ENCODE results near the gene NLRX1. TPM values are rescaled to one million over a fixed set of nuclear protein-coding genes. Genes with fewer than 3 reads are reported as not detected.

NLRX1 gene
- total RNA-seq, 2 donors from 2014 or later, result 21.8 to 29.6 TPM

- Histone ChIP-seq H3K4me1 (ENCODE audit: control insufficient read depth, insufficient read depth, low read length) (no peaks in the 10 kb centered on the region), H3K9me3 (ENCODE audit: control insufficient read depth, low read length) (no peaks in the 10 kb centered on the region), H3K27ac (ENCODE audit: low read depth, low read length) (no peak overlapping the region), H3K36me3 (ENCODE audit: control insufficient read depth, insufficient read depth, low read length) (no peaks in the 10 kb centered on the region), H3K4me3 (ENCODE audit: low read length) (no peak overlapping the region), H3K9ac (ENCODE audit: extremely low read depth, low read length, poor library complexity, severe bottlenecking) (no peak overlapping the region), H3K27me3 (ENCODE audit: control insufficient read depth, insufficient read depth, low read length, poor library complexity, severe bottlenecking) (no peaks in the 10 kb centered on the region)
- TF ChIP-seq, protein P1, sequence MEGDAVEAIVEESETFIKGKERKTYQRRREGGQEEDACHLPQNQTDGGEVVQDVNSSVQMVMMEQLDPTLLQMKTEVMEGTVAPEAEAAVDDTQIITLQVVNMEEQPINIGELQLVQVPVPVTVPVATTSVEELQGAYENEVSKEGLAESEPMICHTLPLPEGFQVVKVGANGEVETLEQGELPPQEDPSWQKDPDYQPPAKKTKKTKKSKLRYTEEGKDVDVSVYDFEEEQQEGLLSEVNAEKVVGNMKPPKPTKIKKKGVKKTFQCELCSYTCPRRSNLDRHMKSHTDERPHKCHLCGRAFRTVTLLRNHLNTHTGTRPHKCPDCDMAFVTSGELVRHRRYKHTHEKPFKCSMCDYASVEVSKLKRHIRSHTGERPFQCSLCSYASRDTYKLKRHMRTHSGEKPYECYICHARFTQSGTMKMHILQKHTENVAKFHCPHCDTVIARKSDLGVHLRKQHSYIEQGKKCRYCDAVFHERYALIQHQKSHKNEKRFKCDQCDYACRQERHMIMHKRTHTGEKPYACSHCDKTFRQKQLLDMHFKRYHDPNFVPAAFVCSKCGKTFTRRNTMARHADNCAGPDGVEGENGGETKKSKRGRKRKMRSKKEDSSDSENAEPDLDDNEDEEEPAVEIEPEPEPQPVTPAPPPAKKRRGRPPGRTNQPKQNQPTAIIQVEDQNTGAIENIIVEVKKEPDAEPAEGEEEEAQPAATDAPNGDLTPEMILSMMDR (conservative IDR thresholded peaks at IDR 0.05), result no peak
- peaks cover 12% of the 10 kb centered on the region for H3K4me1 Mint-ChIP-seq
- H3K27me3 Mint-ChIP-seq (ENCODE audit: insufficient read depth), result peaks cover 4% of the 10 kb centered on the region
- DNase-seq, result no peak
- H3K27ac Mint-ChIP-seq, result no peak overlapping the region
- H3K9me3 Mint-ChIP-seq, result no peaks in the 10 kb centered on the region
- 91 to 93% methylated on average over 5 to 11 of the region's 15 CpGs for WGBS, 2 experiments (ENCODE audit: insufficient coverage in 1 of 2, insufficient read length in 1 of 2)
- H3K4me3 Mint-ChIP-seq, result no peak overlapping the region
- peaks cover 8% of the 10 kb centered on the region for H3K36me3 Mint-ChIP-seq (ENCODE audit: low read depth)
These were observed 17.6 kb downstream of the NLRX1 start for GRCh38 chr11:119185981-119186634.

DNA sequence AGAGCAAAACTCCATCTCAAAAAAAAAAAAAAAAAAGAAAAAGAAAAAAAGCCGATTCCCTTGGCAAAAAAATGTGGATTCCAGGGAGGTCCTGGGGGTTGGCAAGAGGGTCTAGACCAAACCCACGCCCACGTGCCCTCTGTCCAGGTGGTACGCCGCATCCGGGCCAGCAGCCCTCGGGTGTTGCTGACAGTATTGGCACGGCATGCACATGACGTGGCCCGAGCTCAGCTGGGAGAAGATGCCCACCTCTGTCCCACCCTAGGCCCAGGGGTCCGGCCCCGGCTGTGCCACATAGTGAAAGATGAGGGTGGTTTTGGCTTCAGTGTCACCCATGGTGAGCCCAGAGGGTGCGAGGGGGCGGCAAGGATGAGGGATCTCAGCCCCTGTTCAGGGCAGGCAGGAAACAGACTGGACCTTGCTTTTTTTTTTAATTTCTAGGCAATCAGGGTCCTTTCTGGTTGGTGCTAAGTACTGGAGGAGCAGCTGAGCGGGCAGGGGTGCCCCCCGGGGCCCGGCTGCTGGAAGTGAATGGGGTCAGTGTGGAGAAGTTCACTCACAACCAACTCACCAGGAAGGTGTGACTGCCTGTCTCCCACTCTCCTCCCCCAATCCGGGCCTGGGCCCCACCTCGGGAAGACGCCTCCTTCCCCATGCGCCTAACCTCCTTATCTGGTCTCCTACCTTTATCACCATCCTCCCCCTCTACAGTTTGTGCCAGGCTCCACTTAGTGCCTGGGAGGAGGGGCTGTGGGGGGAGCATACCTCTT is 18.8 kb downstream of the NLRX1 start:
- peak; percentile 50 for DNase-seq
- no peak overlapping the region for H3K4me3 ChIP-seq (ENCODE audit: low read length)
- H3K4me1 ChIP-seq (ENCODE audit: control insufficient read depth, insufficient read depth, low read length), result no peaks in the 10 kb centered on the region
- H3K27me3 ChIP-seq (ENCODE audit: control insufficient read depth, insufficient read depth, low read length, poor library complexity, severe bottlenecking), result no peaks in the 10 kb centered on the region
- Mint-ChIP-seq H3K9me3 (no peaks in the 10 kb centered on the region), H3K4me3 (no peak overlapping the region), H3K36me3 (ENCODE audit: low read depth) (peaks cover 7% of the 10 kb centered on the region), H3K27me3 (ENCODE audit: insufficient read depth) (peaks cover 4% of the 10 kb centered on the region), H3K4me1 (peaks cover 12% of the 10 kb centered on the region), H3K27ac (no peak overlapping the region)
- no peaks in the 10 kb centered on the region for H3K36me3 ChIP-seq (ENCODE audit: control insufficient read depth, insufficient read depth, low read length)
- WGBS, 2 experiments (ENCODE audit: insufficient coverage in 1 of 2, insufficient read length in 1 of 2), result 85 to 97% methylated on average over 13 to 21 of the region's 21 CpGs
- H3K9ac ChIP-seq (ENCODE audit: extremely low read depth, low read length, poor library complexity, severe bottlenecking), result no peak overlapping the region
- no peaks in the 10 kb centered on the region for H3K9me3 ChIP-seq (ENCODE audit: control insufficient read depth, low read length)
- H3K27ac ChIP-seq (ENCODE audit: low read depth, low read length), result no peak overlapping the region
- TF ChIP-seq, protein P1 (conservative IDR thresholded peaks at IDR 0.05), result no peak

DNA sequence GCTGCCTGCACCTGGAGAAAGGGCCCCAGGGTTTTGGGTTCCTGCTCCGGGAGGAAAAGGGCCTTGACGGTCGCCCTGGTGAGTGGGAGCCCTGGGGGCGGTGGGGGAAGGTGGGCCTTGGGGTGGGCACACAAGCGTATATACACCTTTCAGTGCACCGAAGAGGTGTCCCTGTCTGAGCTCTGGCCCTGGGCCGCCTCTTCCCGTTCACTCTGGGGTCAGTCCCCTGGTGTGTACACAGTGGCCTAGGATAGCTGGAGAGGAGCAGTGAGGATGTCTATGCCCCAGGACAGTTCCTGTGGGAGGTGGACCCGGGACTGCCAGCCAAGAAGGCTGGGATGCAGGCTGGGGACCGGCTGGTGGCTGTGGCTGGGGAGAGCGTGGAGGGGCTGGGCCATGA is 19.5 kb downstream of the NLRX1 start:
- no peaks in the 10 kb centered on the region for H3K9me3 Mint-ChIP-seq
- no peaks in the 10 kb centered on the region for H3K4me1 ChIP-seq (ENCODE audit: control insufficient read depth, insufficient read depth, low read length)
- H3K4me1 Mint-ChIP-seq, result peaks cover 12% of the 10 kb centered on the region
- H3K9ac ChIP-seq (ENCODE audit: extremely low read depth, low read length, poor library complexity, severe bottlenecking), result no peak overlapping the region
- H3K27me3 ChIP-seq (ENCODE audit: control insufficient read depth, insufficient read depth, low read length, poor library complexity, severe bottlenecking), result no peaks in the 10 kb centered on the region
- no peak overlapping the region for H3K4me3 ChIP-seq (ENCODE audit: low read length)
- H3K36me3 Mint-ChIP-seq (ENCODE audit: low read depth), result peaks cover 2% of the 10 kb centered on the region
- H3K27ac Mint-ChIP-seq, result no peak overlapping the region
- H3K4me3 Mint-ChIP-seq, result no peak overlapping the region
- no peaks in the 10 kb centered on the region for H3K9me3 ChIP-seq (ENCODE audit: control insufficient read depth, low read length)
- peak; percentile 38 for DNase-seq
- no peaks in the 10 kb centered on the region for H3K36me3 ChIP-seq (ENCODE audit: control insufficient read depth, insufficient read depth, low read length)
- 93 to 94% methylated on average over 3 to 11 of the region's 11 CpGs for WGBS, 2 experiments (ENCODE audit: insufficient coverage in 1 of 2, insufficient read length in 1 of 2)
- H3K27ac ChIP-seq (ENCODE audit: low read depth, low read length), result no peak overlapping the region
- peaks cover 4% of the 10 kb centered on the region for H3K27me3 Mint-ChIP-seq (ENCODE audit: insufficient read depth)
- TF ChIP-seq, protein P1 (conservative IDR thresholded peaks at IDR 0.05), result no peak

All from endodermal cell (in vitro differentiated cells).